ENCODE measurements around the gene FPGS.

The FPGS gene

DNA sequence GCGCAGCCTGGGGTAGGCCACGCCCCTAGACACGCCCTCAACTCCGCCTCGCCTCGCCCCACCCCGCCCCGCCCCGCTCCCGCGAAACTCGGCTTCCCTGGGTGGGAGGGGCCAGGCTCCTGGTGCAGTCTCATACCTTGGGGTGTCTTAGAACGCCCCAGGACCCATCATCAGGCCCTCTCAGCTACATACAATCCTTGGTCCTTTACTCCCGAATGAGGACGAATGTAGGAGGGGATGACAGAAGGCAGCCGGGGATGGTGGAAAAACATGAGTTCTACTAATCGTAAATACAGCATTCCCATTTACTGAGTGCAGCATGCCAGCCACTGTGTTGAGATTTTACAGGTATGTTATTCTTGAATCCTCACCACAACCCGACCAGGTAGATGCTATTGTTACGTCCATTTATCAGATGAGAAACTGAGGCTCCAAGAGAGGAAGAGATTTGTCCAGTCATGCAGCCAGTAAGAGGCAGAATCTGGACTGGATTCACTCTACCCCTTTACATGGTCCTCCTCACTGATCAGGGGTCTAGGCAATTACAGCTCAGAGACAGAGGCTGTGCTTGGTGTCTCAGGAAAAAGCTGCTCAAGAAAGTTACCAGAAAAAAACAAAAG, 31.0 kb upstream of the FPGS start:
- no peak for DNase-seq

DNA sequence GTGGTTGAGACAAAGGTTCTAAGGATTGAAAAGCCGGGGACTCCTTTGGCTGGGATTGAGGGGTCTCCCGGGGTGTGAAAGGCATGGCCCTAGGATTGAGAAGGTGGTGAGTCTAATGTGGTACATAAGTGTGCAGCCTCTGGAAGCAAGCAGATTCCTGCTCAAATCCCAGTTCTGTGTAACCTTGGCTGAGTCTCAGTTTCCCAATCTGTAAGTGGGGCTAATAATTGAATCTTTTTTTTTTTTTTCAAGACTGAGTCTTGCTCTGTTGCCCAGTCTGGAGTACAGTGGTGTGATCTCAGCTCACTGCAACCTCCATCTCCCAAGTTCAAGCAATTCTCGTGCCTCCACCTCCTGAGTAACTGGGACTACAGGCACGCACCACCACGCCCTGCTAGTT, 30.1 kb upstream of the FPGS start:
- no peak for DNase-seq

GRCh38 chr9:127773272-127773671, 29.4 kb upstream of the FPGS start:
- no peak for DNase-seq

- DNase-seq = no peak
Observed at GRCh38 chr9:127773981-127774380, 28.7 kb upstream of the FPGS start.

DNA sequence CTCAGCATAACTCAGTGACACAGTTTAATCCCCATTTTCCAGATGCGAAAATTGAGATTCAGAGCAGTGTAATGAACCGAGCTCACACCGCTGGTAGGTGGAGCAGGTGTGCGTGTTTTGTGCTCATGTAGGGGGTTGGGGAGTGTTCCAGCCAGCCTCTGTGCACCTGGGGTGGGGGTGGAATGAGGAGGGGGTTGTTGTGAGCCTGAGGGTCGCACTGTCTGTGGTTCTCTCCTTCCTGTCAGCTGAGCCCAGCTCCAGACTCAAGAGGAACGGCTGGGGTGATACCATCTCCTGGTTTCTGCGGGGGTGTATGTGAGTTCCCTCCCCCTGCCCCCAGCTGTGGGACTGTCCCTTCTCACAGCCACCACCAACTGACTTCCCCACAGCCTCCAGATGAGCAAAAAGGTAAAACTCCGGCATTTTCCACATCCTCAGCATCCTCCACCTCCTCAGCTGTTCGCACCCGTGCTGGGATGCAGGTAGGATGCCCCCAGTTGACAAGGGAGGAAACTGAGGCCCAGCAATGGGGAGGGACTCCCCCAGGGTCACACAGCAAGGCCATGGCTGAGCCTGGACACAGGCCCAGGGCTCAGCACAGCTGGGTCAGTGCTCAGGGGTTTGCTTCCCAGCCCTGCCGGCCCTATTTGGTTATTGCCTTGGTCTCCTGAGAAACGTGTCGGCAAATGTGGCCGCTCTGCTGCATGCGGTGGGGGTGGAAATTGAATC, 26.3 kb upstream of the FPGS start:
- peak; percentile 84 for DNase-seq

DNA sequence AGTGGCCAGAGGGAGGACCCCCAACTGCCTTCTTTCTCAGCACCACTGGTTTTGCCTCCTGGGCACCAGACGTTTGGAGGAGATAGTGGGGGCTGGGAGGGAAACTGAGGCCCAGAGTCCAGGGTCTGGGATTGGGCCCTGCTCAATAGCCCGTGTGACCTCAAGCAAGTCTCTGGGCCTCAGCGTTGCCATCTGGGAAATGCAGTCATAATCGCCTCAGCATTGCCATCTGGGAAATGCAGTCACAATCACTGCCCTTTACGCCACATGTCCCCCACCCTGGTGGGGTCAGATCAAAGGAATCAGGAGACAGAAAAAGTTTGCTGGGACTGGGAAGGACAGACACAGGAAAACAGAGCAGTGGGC, 25.8 kb upstream of the FPGS start:
- no peak for DNase-seq

GRCh38 chr9:127777368-127777980, 25.2 kb upstream of the FPGS start:
- DNase-seq = no peak

GRCh38 chr9:127778280-127779135, 24.2 kb upstream of the FPGS start, which contains the start of gene SH2D3C:
Gene SH2D3C (minus strand): TSS chr9:127778666. CDS start chr9:127778627, 39 bp downstream.
- DNase-seq = peak; percentile 64

DNA sequence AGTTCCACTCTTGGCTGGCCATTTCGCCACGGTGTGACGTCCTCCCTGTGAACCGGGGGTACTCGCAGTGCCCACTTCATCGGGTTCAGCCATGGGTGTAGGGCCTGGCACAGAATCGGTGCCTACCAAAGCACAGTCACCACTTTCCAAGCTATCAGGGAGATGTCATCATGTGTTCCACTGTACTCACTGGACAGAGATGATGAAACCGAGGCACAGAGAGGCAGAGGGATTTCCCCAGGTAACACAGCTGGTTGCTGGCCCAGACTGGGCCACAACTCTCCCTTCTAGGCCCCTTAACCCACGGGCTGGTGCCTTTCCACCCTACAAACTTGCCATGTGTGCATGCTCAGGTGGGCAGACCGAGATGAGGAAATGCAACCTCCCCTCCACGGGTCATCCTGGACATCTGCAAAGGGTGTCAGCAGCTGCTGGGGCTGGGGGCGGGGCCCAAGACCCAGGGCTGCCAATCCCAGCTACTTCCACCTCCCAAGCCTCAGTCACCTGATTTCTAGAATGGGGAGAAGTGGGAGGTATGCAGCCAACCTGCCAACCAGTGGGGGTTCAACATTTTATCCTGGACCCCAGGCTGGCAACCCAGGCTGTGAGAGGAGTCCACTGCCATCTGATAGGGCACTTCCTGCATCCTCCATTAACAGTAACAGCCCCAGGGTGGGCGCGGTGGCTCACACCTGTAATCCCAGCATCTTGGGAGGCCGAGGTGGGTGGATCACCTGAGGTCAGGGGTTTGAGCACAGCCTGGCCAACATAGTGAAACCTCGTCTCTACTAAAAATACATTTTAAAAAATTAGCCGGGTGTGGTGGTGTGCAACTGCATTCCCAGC, 23.3 kb upstream of the FPGS start:
- peak; percentile 72 for DNase-seq

GRCh38 chr9:127780126-127780885, 22.4 kb upstream of the FPGS start:
- no peak for DNase-seq

- peak; percentile 59 for DNase-seq
Observed at GRCh38 chr9:127780909-127781308, 21.8 kb upstream of the FPGS start.

GRCh38 chr9:127781806-127782205, 20.9 kb upstream of the FPGS start:
- no peak for DNase-seq

DNA sequence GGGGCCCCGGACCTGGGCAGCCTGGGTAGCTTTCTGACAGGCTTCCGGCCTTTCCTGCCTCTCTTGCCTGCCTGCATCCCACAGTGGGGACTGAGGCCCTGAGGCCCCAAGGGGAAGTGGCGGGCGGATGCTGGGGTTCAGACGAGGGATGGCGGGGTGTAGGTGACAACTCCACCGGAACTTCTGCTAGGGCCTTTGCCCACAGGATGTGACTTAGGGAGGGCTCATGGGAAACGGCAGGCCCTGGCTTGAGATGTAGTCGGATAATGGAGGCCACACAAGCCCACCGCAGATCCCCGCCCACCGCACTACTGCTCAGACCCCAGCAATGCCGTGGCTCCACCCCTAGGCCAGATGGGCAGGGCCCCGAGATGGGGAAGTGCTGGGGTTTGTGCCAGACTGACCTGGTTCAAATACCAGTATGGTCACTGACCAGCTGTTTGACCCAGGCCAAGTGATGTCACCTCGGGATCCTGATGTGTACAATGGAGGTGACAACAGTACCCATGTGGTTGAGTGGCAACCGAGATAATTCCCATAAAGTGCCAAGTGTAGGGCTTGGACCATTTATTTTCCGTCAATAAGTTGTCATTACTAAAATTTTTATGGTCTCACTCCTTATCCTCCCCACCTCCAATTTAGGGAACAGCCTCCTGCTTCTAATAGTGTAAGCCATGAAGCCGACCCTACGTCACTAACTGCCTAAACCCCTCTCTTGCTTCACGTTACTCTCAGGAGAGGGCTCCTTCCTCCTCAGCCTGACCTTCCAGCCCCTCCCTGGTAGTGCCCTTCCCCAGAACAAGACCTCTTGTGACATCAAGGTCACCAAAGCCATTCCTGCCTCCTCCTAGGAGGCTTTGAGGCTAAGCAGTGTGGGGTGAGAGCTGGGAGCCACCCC, 19.3 kb upstream of the FPGS start:
- peak; percentile 88 for DNase-seq

- DNase-seq = peak; percentile 89
Observed at GRCh38 chr9:127785023-127785932, 17.4 kb upstream of the FPGS start.

- peak; percentile 91 for DNase-seq
Observed at GRCh38 chr9:127785933-127786772, 16.5 kb upstream of the FPGS start, which contains the start of gene CDK9. Gene CDK9 (plus strand): TSS chr9:127786034. CDS start chr9:127786149, 115 bp downstream.

- no peak for DNase-seq
Observed at GRCh38 chr9:127786773-127787104, 15.9 kb upstream of the FPGS start.

GRCh38 chr9:127788337-127789011, 14.2 kb upstream of the FPGS start:
- DNase-seq = no peak

- no peak for DNase-seq
Observed at GRCh38 chr9:127789179-127789578, 13.5 kb upstream of the FPGS start.

All from CD4-positive, alpha-beta T cell treated with Interferon gamma for 1 hour (primary cell).